GM21423 (cell line): ENCODE measurements around the gene NEURL2.
"Not testable (repeated sequence)": the region's sequence is repeated elsewhere in the genome, so short reads cannot be mapped to it uniquely, and the experiment has no call there.

Source experiments
- ATAC-seq: cut with Tn5 transposase; IDR thresholded peaks from one replicate; pipeline ENCODE4 v1.9.1; 2021; ENCODE audit warnings: mild to moderate bottlenecking, moderate library complexity; ENCODE audit not compliant: unreplicated experiment

NEURL2 gene

DNA sequence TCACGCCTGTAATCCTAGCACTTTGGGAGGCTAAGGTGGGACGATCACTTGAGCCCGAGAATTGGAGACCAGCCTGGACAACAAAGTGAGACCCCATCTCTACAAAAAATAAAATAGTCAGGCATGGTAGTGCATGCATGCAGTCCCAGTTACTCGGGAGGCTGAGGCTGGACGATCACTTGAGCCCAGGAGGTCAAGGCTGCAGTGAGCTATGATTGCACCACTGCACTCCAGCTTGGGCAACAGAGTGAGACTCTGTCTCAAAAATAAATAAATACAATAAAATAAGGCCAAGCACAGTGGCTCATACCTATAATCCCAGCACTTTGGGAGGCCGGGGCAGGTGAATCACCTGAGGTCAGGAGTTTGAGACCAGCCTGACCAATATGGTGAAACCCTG lies 10.3 kb upstream of the NEURL2 start:
- not testable (repeated sequence) for ATAC-seq

- ATAC-seq, result no peak
These were observed 8.2 kb upstream of the NEURL2 start for GRCh38 chr20:45899046-45899835.

- ATAC-seq, result no peak
These were observed 7.3 kb upstream of the NEURL2 start for GRCh38 chr20:45898285-45898684.

GRCh38 chr20:45897692-45898091 lies 6.7 kb upstream of the NEURL2 start:
- ATAC-seq, result no peak

- no peak for ATAC-seq
These were observed 6.3 kb upstream of the NEURL2 start for GRCh38 chr20:45897289-45897688.

- no peak for ATAC-seq
These were observed 5.7 kb upstream of the NEURL2 start for GRCh38 chr20:45896641-45897161.

DNA sequence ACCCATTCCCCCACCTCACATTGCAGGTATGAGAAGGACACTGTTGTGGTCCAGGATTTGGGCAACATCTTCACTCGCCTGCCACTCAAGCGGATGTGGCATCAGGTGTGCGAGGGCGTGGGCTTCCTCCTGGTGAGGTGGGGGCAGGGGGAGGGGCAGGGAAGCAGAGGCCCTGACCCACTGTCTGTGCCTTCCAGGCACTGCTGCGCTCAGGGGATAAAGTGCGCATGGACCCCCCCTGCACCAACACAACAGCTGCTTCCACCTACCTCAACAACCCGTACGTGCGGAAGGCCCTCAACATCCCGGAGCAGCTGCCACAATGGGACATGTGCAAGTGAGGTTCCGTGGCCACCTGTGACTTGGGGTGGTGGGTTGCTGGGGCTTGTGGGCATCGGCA lies 3.8 kb upstream of the NEURL2 start:
- ATAC-seq, result no peak

- no peak for ATAC-seq
These were observed 2.8 kb upstream of the NEURL2 start for GRCh38 chr20:45893831-45894230.

DNA sequence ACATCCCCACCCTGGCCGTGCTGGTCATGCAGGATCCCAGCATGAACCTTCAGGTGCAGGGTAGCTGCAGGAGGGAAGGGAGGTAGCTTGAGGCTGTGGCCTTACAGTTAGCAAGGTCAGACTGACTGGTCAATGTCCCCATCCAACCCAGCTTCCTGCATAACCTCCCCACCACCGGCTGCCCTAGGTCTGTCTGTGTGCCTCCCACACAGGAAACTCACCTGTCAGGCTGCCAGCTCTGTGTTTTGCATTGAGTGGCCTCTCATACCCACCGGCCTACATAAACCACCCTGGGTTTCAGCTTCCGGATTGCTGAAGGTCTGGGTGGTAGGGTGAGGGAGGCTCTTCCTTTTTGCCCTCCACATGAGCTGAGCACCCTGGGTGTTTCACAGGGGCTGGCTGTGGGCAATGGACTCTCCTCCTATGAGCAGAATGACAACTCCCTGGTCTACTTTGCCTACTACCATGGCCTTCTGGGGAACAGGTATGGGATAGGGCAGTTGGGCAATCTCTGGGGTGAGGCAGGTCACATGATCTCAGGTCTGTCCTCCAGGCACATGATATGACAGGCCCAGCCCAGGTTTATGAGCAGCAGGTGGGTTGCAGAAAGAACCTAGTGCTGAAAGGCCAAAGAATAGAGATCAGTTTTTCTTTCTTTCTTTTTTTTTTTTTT lies 2.0 kb upstream of the NEURL2 start:
- ATAC-seq, result no peak

DNA sequence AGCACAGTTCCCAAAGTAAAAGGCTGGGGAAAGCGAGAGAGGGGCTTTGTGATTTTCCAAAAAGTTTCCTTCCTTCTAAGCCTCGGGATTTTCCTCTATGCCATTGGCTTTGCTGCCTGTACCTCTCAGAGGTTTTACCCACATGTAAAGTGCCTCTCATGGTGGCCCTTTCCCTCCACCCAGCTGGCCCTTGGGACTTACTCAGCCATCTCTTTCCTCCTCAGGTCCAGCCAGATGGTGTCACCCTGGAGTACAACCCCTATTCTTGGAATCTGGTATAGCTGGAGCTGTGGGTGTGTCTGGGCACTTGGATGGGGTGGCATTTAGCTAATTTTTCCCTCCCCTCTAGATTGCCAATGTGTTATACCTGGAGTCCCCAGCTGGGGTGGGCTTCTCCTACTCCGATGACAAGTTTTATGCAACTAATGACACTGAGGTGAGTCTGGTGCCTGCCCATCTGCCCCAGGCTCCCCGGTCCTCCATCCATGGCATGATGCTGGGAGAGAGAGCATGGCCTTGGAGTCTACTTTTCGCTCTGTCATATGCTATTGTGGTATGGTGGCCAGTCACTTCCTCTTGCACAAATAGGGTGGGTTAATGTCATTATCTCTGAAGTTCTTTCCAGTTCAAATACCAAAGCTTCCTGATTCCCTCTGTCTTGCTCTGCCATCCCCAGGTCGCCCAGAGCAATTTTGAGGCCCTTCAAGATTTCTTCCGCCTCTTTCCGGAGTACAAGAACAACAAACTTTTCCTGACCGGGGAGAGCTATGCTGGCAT lies 1.2 kb upstream of the NEURL2 start:
- no peak for ATAC-seq

- peak; percentile 14 for ATAC-seq
These were observed 677 bp downstream of the NEURL2 start for GRCh38 chr20:45890077-45890984.

DNA sequence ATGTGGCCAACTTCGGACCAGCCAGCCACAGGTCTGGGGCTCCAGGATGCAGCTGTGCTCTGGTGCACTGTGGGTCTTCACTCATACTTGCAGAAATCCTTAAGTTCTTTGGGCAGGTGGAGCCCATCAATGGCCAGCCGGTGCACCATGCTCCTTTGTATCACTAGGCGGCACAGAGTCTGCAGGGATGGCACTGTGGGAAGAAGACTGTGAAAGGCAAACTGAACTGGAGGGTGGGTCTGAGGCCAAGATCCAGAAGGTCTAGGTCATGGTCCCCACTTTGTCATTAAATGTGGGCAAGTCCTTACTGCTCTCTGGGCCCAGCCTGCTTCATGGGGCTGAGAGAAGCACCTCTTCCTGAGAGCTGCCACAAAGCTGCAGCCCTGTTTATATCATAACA lies 2.3 kb downstream of the NEURL2 start:
- ATAC-seq, result no peak

GRCh38 chr20:45887346-45887715 lies 3.7 kb downstream of the NEURL2 start, which contains the start of gene SPATA25:
SPATA25 (minus strand) TSS chr20:45887622; CDS start chr20:45887590, 32 bp downstream.
- no peak for ATAC-seq

DNA sequence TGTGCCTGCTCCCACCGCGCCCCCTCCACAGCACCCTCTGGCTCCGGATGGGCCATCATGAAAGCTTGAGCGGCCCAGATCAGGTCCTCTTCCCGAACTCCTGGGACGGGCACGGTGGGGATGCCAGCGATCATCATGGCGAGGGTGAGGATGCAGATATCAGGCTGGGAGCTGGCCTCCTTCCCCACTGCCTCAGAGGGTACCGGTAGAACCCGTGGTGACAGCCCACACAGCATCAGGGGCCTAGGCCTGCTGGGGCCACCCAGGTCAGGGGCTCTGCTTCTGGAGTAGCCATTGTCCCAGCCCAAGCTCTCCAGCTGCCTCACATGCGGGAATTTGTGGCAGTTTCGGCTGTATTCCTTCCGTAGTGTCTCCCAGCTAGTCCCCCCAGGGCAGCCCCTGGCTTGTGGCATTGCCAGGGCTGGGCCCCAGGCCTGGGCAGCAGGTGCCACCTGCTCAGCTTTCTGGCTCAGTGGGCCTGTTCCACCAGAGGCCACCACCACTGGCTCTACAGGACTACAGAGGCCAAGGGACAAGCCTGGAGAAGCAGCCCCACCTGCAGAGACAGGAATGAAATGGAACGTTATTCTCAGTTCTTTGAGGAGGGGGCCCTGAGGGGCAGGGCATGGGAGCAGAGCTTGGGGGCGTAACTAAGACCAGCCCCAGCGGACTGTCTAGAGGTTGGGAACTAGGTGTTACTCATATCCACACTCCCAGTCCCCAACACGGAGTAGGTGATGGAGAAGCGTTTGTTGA lies 4.2 kb downstream of the NEURL2 start:
- ATAC-seq, result no peak

DNA sequence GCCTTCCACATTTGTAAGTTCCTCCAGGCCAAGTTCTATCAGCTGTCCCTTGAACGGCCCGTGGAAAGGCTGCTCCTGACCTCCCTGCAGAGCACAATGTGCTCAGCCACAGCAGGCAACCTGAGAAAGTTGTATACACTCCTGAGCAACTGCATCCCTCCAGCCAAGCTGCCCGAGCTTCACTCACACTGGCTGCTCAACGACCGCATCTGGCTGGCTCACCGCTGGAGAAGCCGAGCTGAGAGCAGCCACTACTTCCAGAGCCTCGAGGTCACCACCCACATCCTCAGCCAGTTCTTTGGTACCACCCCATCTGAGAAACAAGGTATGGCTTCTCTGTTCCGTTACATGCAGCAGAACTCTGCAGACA lies 7.9 kb downstream of the NEURL2 start:
- ATAC-seq, result no peak

DNA sequence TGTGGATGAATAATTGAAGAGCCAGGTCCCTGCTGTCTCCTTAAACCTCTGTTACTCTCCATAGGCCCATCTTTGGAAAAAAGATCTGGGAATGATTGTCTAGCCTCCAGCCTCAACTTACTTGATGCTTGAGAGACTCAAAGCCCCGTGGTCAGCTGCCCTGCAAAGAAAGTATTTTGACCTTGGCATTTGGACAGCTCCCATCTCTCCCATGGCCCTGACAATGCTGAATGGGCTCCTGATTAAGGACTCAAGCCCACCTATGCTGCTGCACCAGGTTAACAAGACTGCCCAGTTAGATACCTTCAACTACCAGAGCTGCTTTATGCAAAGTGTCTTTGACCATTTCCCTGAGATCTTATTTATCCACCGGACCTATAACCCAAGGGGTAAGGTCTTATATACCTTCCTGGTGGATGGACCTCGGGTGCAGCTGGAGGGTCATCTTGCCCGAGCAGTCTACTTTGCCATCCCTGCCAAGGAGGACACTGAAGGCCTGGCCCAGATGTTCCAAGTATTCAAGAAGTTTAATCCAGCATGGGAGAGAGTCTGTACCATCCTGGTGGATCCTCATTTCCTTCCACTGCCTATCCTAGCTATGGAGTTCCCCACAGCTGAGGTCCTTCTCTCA lies 8.4 kb downstream of the NEURL2 start:
- no peak for ATAC-seq

DNA sequence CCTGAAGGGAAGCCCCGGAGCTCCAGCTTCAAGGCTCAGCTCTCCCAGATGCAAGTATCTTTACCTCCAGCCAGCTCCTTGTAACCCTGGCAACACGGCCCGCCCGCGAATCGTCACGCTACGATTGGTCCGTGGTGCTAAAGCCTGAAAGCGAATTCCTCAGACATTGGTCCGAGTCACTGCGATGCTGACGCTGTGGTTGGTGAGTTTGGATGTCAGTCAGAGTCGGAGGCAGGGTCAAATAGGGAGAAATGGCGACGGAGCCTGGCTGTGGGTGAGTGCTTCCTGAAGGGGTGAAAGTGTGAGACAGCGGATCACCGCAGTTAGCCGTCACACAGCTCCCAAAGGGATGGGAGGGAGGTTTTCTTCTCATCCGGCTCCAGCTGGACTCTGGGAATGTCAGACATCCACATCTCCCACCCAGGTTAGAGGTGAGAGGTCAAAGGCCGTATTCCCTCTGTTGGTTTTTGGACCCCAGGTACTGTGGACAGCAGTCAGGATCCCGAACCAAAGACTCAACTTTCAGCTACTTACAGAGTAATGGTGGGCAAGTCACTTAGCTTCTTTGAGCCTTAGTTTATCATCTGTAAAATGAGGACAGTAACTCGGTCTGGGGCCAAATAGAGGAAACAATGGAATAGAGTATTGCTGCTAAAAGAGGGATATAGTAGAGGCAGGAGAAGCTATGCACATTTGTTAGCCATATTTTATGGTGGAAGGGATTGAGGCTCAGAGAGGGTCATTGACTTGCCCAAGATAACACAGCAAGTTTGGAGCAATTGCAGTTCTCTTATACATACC lies 9.8 kb downstream of the NEURL2 start, which contains the start of gene ZSWIM1:
Gene ZSWIM1, plus strand, starts transcription at position 240 of the 801 bp plus-strand sequence. CDS start 1,366 bp downstream, outside the sequence.
- peak; percentile 98 for ATAC-seq

- ATAC-seq, result no peak
These were observed 12.8 kb downstream of the NEURL2 start for GRCh38 chr20:45878076-45878761.
